Measurements from ENCODE around the gene MLLT1.

MLLT1 gene

GRCh38 chr19:6279620-6279930 lies 200 bp downstream of the MLLT1 start:
- Histone ChIP-seq H3K4me3 (ENCODE audit: low read depth in 1 of 2, low read length in 1 of 2) (peak overlapping the region; percentile 78 to 82), H3K9me3 (no peaks in the 10 kb centered on the region), H3K4me1 (ENCODE audit: control insufficient read depth in 1 of 2, insufficient read depth in 1 of 2, low read depth in 1 of 2, low read length in 1 of 2) (peaks cover 45 to 53% of the 10 kb centered on the region in 2 experiments), H3K27ac (peak overlapping the region; percentile 70), H3K27me3 (peaks cover 11% of the 10 kb centered on the region), H3K36me3 (no peaks in the 10 kb centered on the region)
- TF ChIP-seq CTCF (IDR thresholded peaks at IDR 0.05) = no peak

GRCh38 chr19:6278740-6279619 lies 795 bp downstream of the MLLT1 start:
- Histone ChIP-seq H3K27ac (peak overlapping the region; percentile 70), H3K36me3 (no peaks in the 10 kb centered on the region), H3K9me3 (no peaks in the 10 kb centered on the region), H3K4me1 (ENCODE audit: control insufficient read depth in 1 of 2, insufficient read depth in 1 of 2, low read depth in 1 of 2, low read length in 1 of 2) (peaks cover 51 to 59% of the 10 kb centered on the region in 2 experiments), H3K4me3 (ENCODE audit: low read depth in 1 of 2, low read length in 1 of 2) (peak overlapping the region; percentile 78 to 82), H3K27me3 (peaks cover 11% of the 10 kb centered on the region)
- no peak for TF ChIP-seq CTCF (IDR thresholded peaks at IDR 0.05)

GRCh38 chr19:6278051-6278450 lies 1.7 kb downstream of the MLLT1 start:
- Histone ChIP-seq H3K9me3 (no peaks in the 10 kb centered on the region), H3K27me3 (peaks cover 11% of the 10 kb centered on the region), H3K27ac (peak overlapping the region; percentile 89), H3K4me3 (ENCODE audit: low read depth in 1 of 2, low read length in 1 of 2) (peak overlapping the region in 1 of 2 experiments; percentile 82), H3K36me3 (no peaks in the 10 kb centered on the region), H3K4me1 (ENCODE audit: control insufficient read depth in 1 of 2, insufficient read depth in 1 of 2, low read depth in 1 of 2, low read length in 1 of 2) (peaks cover 58 to 68% of the 10 kb centered on the region in 2 experiments)
- no peak for TF ChIP-seq CTCF (IDR thresholded peaks at IDR 0.05)

GRCh38 chr19:6276447-6276846 lies 3.3 kb downstream of the MLLT1 start:
- Histone ChIP-seq H3K9me3 (no peaks in the 10 kb centered on the region), H3K36me3 (no peaks in the 10 kb centered on the region), H3K27me3 (peaks cover 8% of the 10 kb centered on the region), H3K4me3 (ENCODE audit: low read depth in 1 of 2, low read length in 1 of 2) (no peak overlapping the region), H3K4me1 (ENCODE audit: control insufficient read depth in 1 of 2, insufficient read depth in 1 of 2, low read depth in 1 of 2, low read length in 1 of 2) (peaks cover 71 to 83% of the 10 kb centered on the region in 2 experiments), H3K27ac (peak overlapping the region; percentile 89)
- TF ChIP-seq CTCF (IDR thresholded peaks at IDR 0.05) = no peak

- Histone ChIP-seq H3K4me1 (ENCODE audit: control insufficient read depth in 1 of 2, insufficient read depth in 1 of 2, low read depth in 1 of 2, low read length in 1 of 2) (peaks cover 71 to 79% of the 10 kb centered on the region in 2 experiments), H3K27me3 (no peaks in the 10 kb centered on the region), H3K9me3 (no peaks in the 10 kb centered on the region), H3K27ac (peak overlapping the region; percentile 89), H3K4me3 (ENCODE audit: low read depth in 1 of 2, low read length in 1 of 2) (no peak overlapping the region), H3K36me3 (peaks cover 3% of the 10 kb centered on the region)
- TF ChIP-seq CTCF (IDR thresholded peaks at IDR 0.05) = no peak
These were observed 4.5 kb downstream of the MLLT1 start for GRCh38 chr19:6275170-6275744.
